Kidney epithelial cell (primary cell): Measurements from ENCODE around the gene CHSY1. TPM values are rescaled to one million over a fixed set of nuclear protein-coding genes. Genes with fewer than 3 reads are reported as not detected.

Experiments
- DNase-seq: peaks from one replicate; pipeline ENCODE4 v3.0.0-alpha.2; 2010; ENCODE audit warnings: low read depth
- H3K27me3 ChIP-seq: 2 replicates; pipeline ENCODE4 v1.6.0; 2011; ENCODE audit warnings: low read length; ENCODE audit not compliant: control insufficient read depth, insufficient read depth
- H3K36me3 ChIP-seq: 2 replicates; pipeline ENCODE4 v1.5.1; 2011; ENCODE audit warnings: low read length; ENCODE audit not compliant: control insufficient read depth, insufficient read depth
- H3K4me3 ChIP-seq: 2 replicates; pipeline ENCODE4 v1.5.1; 2011; ENCODE audit warnings: low read depth, mild to moderate bottlenecking, control low read depth, low read length
- CTCF ChIP-seq: IDR thresholded peaks from 2 replicates; pipeline ENCODE4 v1.5.1; 2011; ENCODE audit warnings: mild to moderate bottlenecking, moderate library complexity, low read length, control low read depth, inconsistent platforms; ENCODE audit not compliant: insufficient read depth, poor library complexity, severe bottlenecking
- total RNA-seq: library from RNA; depleted of rRNA; stranded (reverse); fragments of >200 nt; gene quantifications from 2 replicates; pipeline ENCODE4 v1.2.3, GENCODE V29; 2015

Gene CHSY1
- total RNA-seq, 1 donor from 2014 or later: 21.1 TPM

- peaks cover 2% of the 10 kb centered on the region for H3K36me3 ChIP-seq
- DNase-seq: no peak
- peak overlapping the region; percentile 86 for H3K4me3 ChIP-seq
- TF ChIP-seq CTCF: no peak
- no peaks in the 10 kb centered on the region for H3K27me3 ChIP-seq
Observed at GRCh38 chr15:101277943-101278564, 26.2 kb upstream of the CHSY1 start.

- H3K4me3 ChIP-seq: peak within 1 kb of the TSS; percentile 86
- peak; percentile 37 for DNase-seq
- H3K36me3 ChIP-seq: peaks cover 2% of the 10 kb centered on the region
- TF ChIP-seq CTCF: no peak
- no peaks in the 10 kb centered on the region for H3K27me3 ChIP-seq
Observed at GRCh38 chr15:101277038-101277822, 25.4 kb upstream of the CHSY1 start, which contains the start of gene SELENOS. Gene SELENOS (minus strand): TSS chr15:101277485. CDS start chr15:101277417, 68 bp downstream.

GRCh38 chr15:101276501-101277037, 24.7 kb upstream of the CHSY1 start:
- TF ChIP-seq CTCF: peak; percentile 30
- no peak for DNase-seq
- Histone ChIP-seq H3K4me3 (peak overlapping the region; percentile 86), H3K36me3 (peaks cover 2% of the 10 kb centered on the region), H3K27me3 (no peaks in the 10 kb centered on the region)

GRCh38 chr15:101275018-101275417, 23.2 kb upstream of the CHSY1 start:
- peaks cover 3% of the 10 kb centered on the region for H3K36me3 ChIP-seq
- TF ChIP-seq CTCF: no peak
- no peak overlapping the region for H3K4me3 ChIP-seq
- H3K27me3 ChIP-seq: no peaks in the 10 kb centered on the region
- no peak for DNase-seq

- TF ChIP-seq CTCF: no peak
- Histone ChIP-seq H3K4me3 (no peak overlapping the region), H3K27me3 (no peaks in the 10 kb centered on the region), H3K36me3 (peaks cover 3% of the 10 kb centered on the region)
- DNase-seq: no peak
Observed at GRCh38 chr15:101273534-101273933, 21.7 kb upstream of the CHSY1 start.
